ENCODE data around the gene MRC2. TPM values are rescaled to one million over a fixed set of nuclear protein-coding genes. Genes with fewer than 3 reads are reported as not detected.

Gene MRC2
- total RNA-seq, 1 donor from 2014 or later: 175 TPM

DNA sequence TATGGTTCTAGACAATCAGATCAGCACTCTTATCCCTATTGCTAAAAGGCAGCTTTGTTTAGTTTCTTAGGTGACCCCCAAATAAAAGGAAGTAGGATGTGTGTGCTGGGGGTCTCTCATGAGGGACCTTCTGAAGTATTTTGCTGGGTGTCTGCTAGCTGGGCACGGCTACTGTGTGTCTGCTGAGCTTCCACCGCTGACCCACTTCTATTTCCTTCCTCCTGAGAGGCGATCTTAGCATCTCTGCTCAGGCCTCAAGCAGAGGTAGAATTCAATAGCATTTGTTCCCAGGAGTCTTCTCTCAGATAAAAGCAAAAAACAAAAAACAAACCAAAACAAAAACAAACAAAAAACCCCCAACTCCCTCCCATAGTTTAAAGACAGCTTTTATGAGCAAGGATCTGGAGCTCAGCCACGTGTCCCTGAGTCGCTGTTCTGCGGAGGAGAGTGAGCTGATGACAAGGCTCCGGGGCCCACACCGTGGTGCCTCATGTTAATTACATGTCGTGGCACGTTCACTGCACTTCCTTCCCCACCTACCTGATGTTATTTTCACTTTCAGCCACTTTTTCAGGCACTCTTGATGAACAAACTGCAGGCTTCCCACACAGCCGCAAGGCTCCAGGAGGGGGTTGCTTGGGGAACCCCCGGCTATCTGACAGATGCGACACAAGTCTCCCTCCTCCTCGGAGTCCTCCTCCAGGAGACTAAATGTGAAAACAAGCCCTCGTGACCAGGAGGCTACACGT is 97.1 kb downstream of the MRC2 start:
- H3K9me3 ChIP-seq (ENCODE audit: control insufficient read depth in 3 of 3, low read length in 3 of 3): no peaks in the 10 kb centered on the region
- peaks cover 0 to 2% (median 0%) of the 10 kb centered on the region in 3 donors for H3K4me1 ChIP-seq (ENCODE audit: control insufficient read depth in 3 of 3, insufficient read depth in 3 of 3, low read length in 3 of 3)
- no peak overlapping the region for H3K9ac ChIP-seq (ENCODE audit: low read depth in 1 of 3, low read length in 3 of 3)

DNA sequence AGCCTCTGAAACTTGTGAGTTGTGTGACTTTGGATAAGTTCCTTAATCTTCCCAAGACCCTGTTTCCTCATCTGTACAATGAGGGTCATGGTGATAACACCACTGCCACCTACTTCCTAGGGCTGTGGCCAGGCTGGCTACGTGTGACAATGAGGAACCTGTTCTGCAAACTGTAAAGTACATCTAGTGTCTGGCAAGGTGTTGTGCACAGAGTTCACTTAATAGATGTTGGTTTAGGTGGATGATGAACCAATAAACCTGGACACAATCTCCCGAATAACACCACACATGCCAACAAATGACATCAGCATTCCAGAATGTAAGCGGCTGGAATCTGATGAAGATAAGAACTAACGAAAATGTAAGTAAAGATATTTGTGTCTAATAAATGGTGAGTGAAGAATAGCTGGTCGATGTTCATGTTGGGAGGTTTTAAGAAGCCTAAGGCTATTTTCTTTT is 98.3 kb downstream of the MRC2 start:
- Histone ChIP-seq H3K4me1 (ENCODE audit: control insufficient read depth in 3 of 3, insufficient read depth in 3 of 3, low read length in 3 of 3) (peaks cover 0 to 2% (median 0%) of the 10 kb centered on the region in 3 donors), H3K36me3 (ENCODE audit: control insufficient read depth in 3 of 3, insufficient read depth in 3 of 3, low read length in 3 of 3) (no peaks in the 10 kb centered on the region), H3K9ac (ENCODE audit: low read depth in 1 of 3, low read length in 3 of 3) (no peak overlapping the region), H3K4me3 (ENCODE audit: low read length in 3 of 3) (no peak overlapping the region), H3K27ac (ENCODE audit: low read depth, low read length) (no peak overlapping the region), H3K9me3 (ENCODE audit: control insufficient read depth in 3 of 3, low read length in 3 of 3) (no peaks in the 10 kb centered on the region), H3K27me3 (ENCODE audit: control insufficient read depth in 3 of 3, insufficient read depth in 3 of 3, low read length in 3 of 3) (peaks cover 3 to 19% (median 5%) of the 10 kb centered on the region in 3 donors)

More for the DNA sequence above, 97.1 kb downstream of the MRC2 start:
- Histone ChIP-seq H3K27me3 (ENCODE audit: control insufficient read depth in 3 of 3, insufficient read depth in 3 of 3, low read length in 3 of 3) (peaks cover 3 to 19% (median 5%) of the 10 kb centered on the region in 3 donors), H3K27ac (ENCODE audit: low read depth, low read length) (no peak overlapping the region), H3K36me3 (ENCODE audit: control insufficient read depth in 3 of 3, insufficient read depth in 3 of 3, low read length in 3 of 3) (no peaks in the 10 kb centered on the region), H3K4me3 (ENCODE audit: low read length in 3 of 3) (no peak overlapping the region)

- Histone ChIP-seq H3K4me1 (ENCODE audit: control insufficient read depth in 3 of 3, insufficient read depth in 3 of 3, low read length in 3 of 3) (peaks cover 0 to 2% (median 0%) of the 10 kb centered on the region in 3 donors), H3K27me3 (ENCODE audit: control insufficient read depth in 3 of 3, insufficient read depth in 3 of 3, low read length in 3 of 3) (peaks cover 3 to 19% (median 5%) of the 10 kb centered on the region in 3 donors)
These were observed 100.6 kb downstream of the MRC2 start for GRCh38 chr17:62727916-62728672.

DNA sequence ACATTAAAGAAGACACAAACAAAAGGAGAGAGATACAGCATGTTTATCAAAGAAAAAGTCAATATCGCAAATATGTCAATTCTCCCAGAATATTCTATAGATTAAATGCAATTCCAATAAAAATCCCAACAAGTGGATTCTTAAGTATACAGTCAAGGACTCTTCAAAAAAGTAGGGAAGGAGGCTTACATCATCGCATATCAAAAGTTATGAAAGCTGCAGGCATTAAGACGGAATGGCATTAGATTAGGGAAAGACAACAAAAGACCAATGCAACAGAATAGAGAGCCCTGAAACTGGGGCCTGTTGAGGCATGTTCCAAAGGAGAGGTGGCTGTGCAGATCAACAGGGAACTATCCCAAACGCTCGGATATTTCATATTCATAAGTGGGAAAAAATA is 104.7 kb downstream of the MRC2 start:
- Histone ChIP-seq H3K9me3 (ENCODE audit: control insufficient read depth in 3 of 3, low read length in 3 of 3) (no peaks in the 10 kb centered on the region), H3K27me3 (ENCODE audit: control insufficient read depth in 3 of 3, insufficient read depth in 3 of 3, low read length in 3 of 3) (peaks cover 0 to 4% (median 0%) of the 10 kb centered on the region in 3 donors), H3K27ac (ENCODE audit: low read depth, low read length) (no peak overlapping the region), H3K36me3 (ENCODE audit: control insufficient read depth in 3 of 3, insufficient read depth in 3 of 3, low read length in 3 of 3) (no peaks in the 10 kb centered on the region), H3K4me1 (ENCODE audit: control insufficient read depth in 3 of 3, insufficient read depth in 3 of 3, low read length in 3 of 3) (no peaks in the 10 kb centered on the region), H3K9ac (ENCODE audit: low read depth in 1 of 3, low read length in 3 of 3) (no peak overlapping the region), H3K4me3 (ENCODE audit: low read length in 3 of 3) (no peak overlapping the region)

More at GRCh38 chr17:62727916-62728672, 100.6 kb downstream of the MRC2 start:
- Histone ChIP-seq H3K9me3 (ENCODE audit: control insufficient read depth in 3 of 3, low read length in 3 of 3) (no peaks in the 10 kb centered on the region), H3K36me3 (ENCODE audit: control insufficient read depth in 3 of 3, insufficient read depth in 3 of 3, low read length in 3 of 3) (no peaks in the 10 kb centered on the region), H3K9ac (ENCODE audit: low read depth in 1 of 3, low read length in 3 of 3) (no peak overlapping the region), H3K27ac (ENCODE audit: low read depth, low read length) (no peak overlapping the region), H3K4me3 (ENCODE audit: low read length in 3 of 3) (no peak overlapping the region)

GRCh38 chr17:62735044-62735651 is 107.7 kb downstream of the MRC2 start:
- no peaks in the 10 kb centered on the region for H3K36me3 ChIP-seq (ENCODE audit: control insufficient read depth in 3 of 3, insufficient read depth in 3 of 3, low read length in 3 of 3)
- H3K9me3 ChIP-seq (ENCODE audit: control insufficient read depth in 3 of 3, low read length in 3 of 3): no peaks in the 10 kb centered on the region
- H3K27me3 ChIP-seq (ENCODE audit: control insufficient read depth in 3 of 3, insufficient read depth in 3 of 3, low read length in 3 of 3): no peaks in the 10 kb centered on the region
- no peak overlapping the region for H3K27ac ChIP-seq (ENCODE audit: low read depth, low read length)
- no peaks in the 10 kb centered on the region for H3K4me1 ChIP-seq (ENCODE audit: control insufficient read depth in 3 of 3, insufficient read depth in 3 of 3, low read length in 3 of 3)
- no peak overlapping the region for H3K9ac ChIP-seq (ENCODE audit: low read depth in 1 of 3, low read length in 3 of 3)
- no peak overlapping the region for H3K4me3 ChIP-seq (ENCODE audit: low read length in 3 of 3)

DNA sequence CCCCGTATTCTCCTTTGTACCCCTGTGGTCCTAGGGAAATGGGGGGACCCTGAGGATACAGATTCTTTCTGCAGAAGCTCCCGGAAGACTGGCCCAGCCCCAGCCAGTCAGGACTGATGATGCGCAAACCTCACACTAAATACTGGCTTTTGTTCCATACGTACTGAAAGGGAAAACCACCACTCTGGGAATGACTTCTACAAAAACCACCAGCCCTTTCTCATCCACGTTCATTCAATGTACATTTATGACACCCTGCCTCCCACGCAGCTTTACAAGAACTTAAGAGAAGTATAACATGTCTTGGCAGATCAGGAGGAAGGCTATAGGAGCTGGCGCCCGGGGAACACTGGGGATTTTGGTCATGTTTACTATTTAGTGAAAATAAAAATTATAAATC is 110.0 kb downstream of the MRC2 start:
- Histone ChIP-seq H3K27ac (ENCODE audit: low read depth, low read length) (no peak overlapping the region), H3K4me1 (ENCODE audit: control insufficient read depth in 3 of 3, insufficient read depth in 3 of 3, low read length in 3 of 3) (no peaks in the 10 kb centered on the region), H3K4me3 (ENCODE audit: low read length in 3 of 3) (no peak overlapping the region), H3K36me3 (ENCODE audit: control insufficient read depth in 3 of 3, insufficient read depth in 3 of 3, low read length in 3 of 3) (no peaks in the 10 kb centered on the region), H3K9me3 (ENCODE audit: control insufficient read depth in 3 of 3, low read length in 3 of 3) (no peaks in the 10 kb centered on the region), H3K9ac (ENCODE audit: low read depth in 1 of 3, low read length in 3 of 3) (no peak overlapping the region), H3K27me3 (ENCODE audit: control insufficient read depth in 3 of 3, insufficient read depth in 3 of 3, low read length in 3 of 3) (no peaks in the 10 kb centered on the region)

DNA sequence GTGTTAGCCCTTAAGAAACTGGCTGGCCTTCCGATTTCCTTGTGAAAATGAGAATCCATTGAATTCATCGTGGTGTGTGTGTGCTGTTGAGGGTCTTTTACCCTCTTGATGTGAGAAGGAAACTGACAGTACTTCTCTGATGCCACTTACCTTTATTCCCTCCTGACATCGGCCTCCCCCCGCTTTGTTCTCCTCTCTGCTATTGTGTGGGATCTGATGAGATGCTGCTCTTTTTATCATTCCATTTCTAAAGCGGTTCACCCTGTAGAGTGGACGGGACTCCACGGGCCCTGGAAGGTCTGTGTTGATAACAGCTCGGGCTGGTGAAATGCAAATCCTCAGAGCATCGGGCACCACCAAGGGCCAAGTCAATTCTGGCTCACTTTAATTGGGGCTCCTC is 110.8 kb downstream of the MRC2 start:
- no peak overlapping the region for H3K27ac ChIP-seq (ENCODE audit: low read depth, low read length)
- H3K36me3 ChIP-seq (ENCODE audit: control insufficient read depth in 3 of 3, insufficient read depth in 3 of 3, low read length in 3 of 3): no peaks in the 10 kb centered on the region
- H3K4me1 ChIP-seq (ENCODE audit: control insufficient read depth in 3 of 3, insufficient read depth in 3 of 3, low read length in 3 of 3): no peaks in the 10 kb centered on the region
- H3K9me3 ChIP-seq (ENCODE audit: control insufficient read depth in 3 of 3, low read length in 3 of 3): no peaks in the 10 kb centered on the region
- no peak overlapping the region for H3K9ac ChIP-seq (ENCODE audit: low read depth in 1 of 3, low read length in 3 of 3)
- H3K4me3 ChIP-seq (ENCODE audit: low read length in 3 of 3): no peak overlapping the region
- no peaks in the 10 kb centered on the region for H3K27me3 ChIP-seq (ENCODE audit: control insufficient read depth in 3 of 3, insufficient read depth in 3 of 3, low read length in 3 of 3)

- no peaks in the 10 kb centered on the region for H3K4me1 ChIP-seq (ENCODE audit: control insufficient read depth in 3 of 3, insufficient read depth in 3 of 3, low read length in 3 of 3)
- no peaks in the 10 kb centered on the region for H3K9me3 ChIP-seq (ENCODE audit: control insufficient read depth in 3 of 3, low read length in 3 of 3)
- H3K27me3 ChIP-seq (ENCODE audit: control insufficient read depth in 3 of 3, insufficient read depth in 3 of 3, low read length in 3 of 3): no peaks in the 10 kb centered on the region
- H3K9ac ChIP-seq (ENCODE audit: low read depth in 1 of 3, low read length in 3 of 3): no peak overlapping the region
- H3K36me3 ChIP-seq (ENCODE audit: control insufficient read depth in 3 of 3, insufficient read depth in 3 of 3, low read length in 3 of 3): no peaks in the 10 kb centered on the region
- no peak overlapping the region for H3K4me3 ChIP-seq (ENCODE audit: low read length in 3 of 3)
- H3K27ac ChIP-seq (ENCODE audit: low read depth, low read length): no peak overlapping the region
These were observed 112.3 kb downstream of the MRC2 start for GRCh38 chr17:62739645-62740388.

DNA sequence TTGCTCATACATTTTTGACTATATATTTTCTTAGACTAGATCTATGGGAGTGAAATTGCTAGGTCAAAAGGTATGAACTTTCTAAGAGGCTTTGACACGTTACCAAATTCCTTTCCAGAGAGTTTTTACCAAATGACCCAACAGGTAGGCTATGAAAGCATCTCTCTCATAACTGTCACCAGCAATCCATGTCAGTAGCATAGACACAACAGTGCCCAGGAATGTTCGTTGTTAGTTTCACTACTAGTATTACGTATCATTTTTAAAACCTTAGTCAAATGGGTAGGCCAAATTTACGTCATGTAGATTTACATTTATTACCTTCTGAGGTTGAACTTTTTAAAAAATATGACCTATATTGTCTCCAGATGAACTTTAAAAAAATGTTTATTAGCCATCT is 113.8 kb downstream of the MRC2 start:
- H3K27me3 ChIP-seq (ENCODE audit: control insufficient read depth in 3 of 3, insufficient read depth in 3 of 3, low read length in 3 of 3): no peaks in the 10 kb centered on the region
- no peaks in the 10 kb centered on the region for H3K9me3 ChIP-seq (ENCODE audit: control insufficient read depth in 3 of 3, low read length in 3 of 3)
- no peaks in the 10 kb centered on the region for H3K4me1 ChIP-seq (ENCODE audit: control insufficient read depth in 3 of 3, insufficient read depth in 3 of 3, low read length in 3 of 3)
- H3K9ac ChIP-seq (ENCODE audit: low read depth in 1 of 3, low read length in 3 of 3): no peak overlapping the region
- no peaks in the 10 kb centered on the region for H3K36me3 ChIP-seq (ENCODE audit: control insufficient read depth in 3 of 3, insufficient read depth in 3 of 3, low read length in 3 of 3)
- H3K4me3 ChIP-seq (ENCODE audit: low read length in 3 of 3): no peak overlapping the region
- no peak overlapping the region for H3K27ac ChIP-seq (ENCODE audit: low read depth, low read length)
